ENCODE results near the gene PROZ. TPM values are rescaled to one million over a fixed set of nuclear protein-coding genes. Genes with fewer than 3 reads are reported as not detected.

The PROZ gene
- total RNA-seq, 5 donors from 2014 or later (not counting 1 experiment from before 2014, with no cell fraction given), result not detected

DNA sequence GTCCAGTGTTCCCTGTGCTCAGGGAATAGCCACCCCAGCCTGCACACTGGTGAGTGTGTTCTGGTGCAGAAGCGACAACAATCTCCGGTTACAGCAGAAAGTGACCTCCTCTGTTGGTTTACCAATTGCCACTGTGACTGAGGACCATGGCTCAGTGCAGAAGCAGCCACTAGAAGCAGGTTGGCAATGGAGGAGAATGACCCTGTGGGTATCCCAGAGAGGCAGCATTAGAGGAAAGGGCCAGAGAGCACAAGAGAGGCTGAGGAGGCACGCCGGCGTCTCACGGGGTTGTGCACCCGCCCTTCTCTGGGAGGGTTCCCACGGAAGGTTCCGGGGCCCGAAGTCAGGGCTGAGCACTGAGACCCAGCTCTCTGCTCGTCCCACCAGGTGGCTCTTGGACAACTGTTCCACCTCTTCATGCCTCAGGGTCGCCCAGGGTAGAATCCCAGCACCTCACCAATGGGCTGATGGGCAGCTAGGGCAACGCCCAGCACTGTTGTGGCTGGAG, 14.0 kb downstream of the PROZ start:
- POLR2A ChIA-PET, result no interaction called here
- Mint-ChIP-seq H3K4me1 (peaks cover 15 to 42% (median 24%) of the 10 kb centered on the region in 3 donors), H3K36me3 (peaks cover 37% of the 10 kb centered on the region), H3K27me3 (no peaks in the 10 kb centered on the region), H3K4me3 (no peak overlapping the region), H3K27ac (no peak overlapping the region), H3K9me3 (peaks cover under 1 to 6% (median 3%) of the 10 kb centered on the region in 3 donors)
- Histone ChIP-seq H3K4me1 (ENCODE audit: control insufficient read depth in 1 of 2, extremely low read depth in 1 of 2, insufficient read depth in 2 of 2, low read length in 2 of 2) (peaks cover 5 to 44% of the 10 kb centered on the region in 2 experiments), H3K27ac (ENCODE audit: low read length) (no peak overlapping the region), H3K27me3 (replicated peaks in 1 of 2; ENCODE audit: control insufficient read depth in 2 of 2, extremely low read depth in 1 of 2, insufficient read depth in 2 of 2, low read length in 1 of 2) (no peaks in the 10 kb centered on the region), H3K9me3 (no peaks in the 10 kb centered on the region), H3K36me3 (ENCODE audit: control insufficient read depth in 2 of 2, extremely low read depth in 1 of 2, insufficient read depth in 1 of 2, low read length in 1 of 2) (peaks cover 14 to 31% of the 10 kb centered on the region in 2 donors), H3K4me3 (ENCODE audit: control insufficient read depth in 1 of 2, extremely low read depth in 1 of 2, low read length in 1 of 2) (no peak overlapping the region)
- ATAC-seq (replicated peaks in 1 of 4), result no peak
- no peak for DNase-seq
- 96% methylated on average over 9 of the region's 13 CpGs for WGBS (ENCODE audit: insufficient coverage)
- CTCF ChIA-PET, result no interaction called here

GRCh38 chr13:113176280-113176679, 17.8 kb downstream of the PROZ start:
- Mint-ChIP-seq H3K4me1 (peaks cover 27 to 66% (median 38%) of the 10 kb centered on the region in 3 donors), H3K27ac (peak overlapping the region; percentile 98 to 99), H3K9me3 (no peaks in the 10 kb centered on the region), H3K27me3 (no peaks in the 10 kb centered on the region), H3K4me3 (peak overlapping the region; percentile 22 to 67 (median 48)), H3K36me3 (peaks cover 48% of the 10 kb centered on the region)
- Histone ChIP-seq H3K9me3 (no peaks in the 10 kb centered on the region), H3K36me3 (ENCODE audit: control insufficient read depth in 2 of 2, extremely low read depth in 1 of 2, insufficient read depth in 1 of 2, low read length in 1 of 2) (peaks cover 30 to 62% of the 10 kb centered on the region in 2 donors), H3K27me3 (replicated peaks in 1 of 2; ENCODE audit: control insufficient read depth in 2 of 2, extremely low read depth in 1 of 2, insufficient read depth in 2 of 2, low read length in 1 of 2) (no peaks in the 10 kb centered on the region), H3K4me3 (ENCODE audit: control insufficient read depth in 1 of 2, extremely low read depth in 1 of 2, low read length in 1 of 2) (no peak overlapping the region), H3K27ac (ENCODE audit: low read length) (peak overlapping the region; percentile 92), H3K4me1 (ENCODE audit: control insufficient read depth in 1 of 2, extremely low read depth in 1 of 2, insufficient read depth in 2 of 2, low read length in 2 of 2) (peaks cover 7 to 53% of the 10 kb centered on the region in 2 experiments)
- peak in 32 of 35 experiments; percentile 28 to 89 (median 63) for DNase-seq
- 36% methylated on average over 3 of the region's 5 CpGs for WGBS (ENCODE audit: insufficient coverage)
- POLR2A ChIA-PET, result no interaction called here
- CTCF ChIA-PET, result no interaction called here
- ATAC-seq (replicated peaks in 1 of 4), result peak; percentile 54 to 96 (median 80)

DNA sequence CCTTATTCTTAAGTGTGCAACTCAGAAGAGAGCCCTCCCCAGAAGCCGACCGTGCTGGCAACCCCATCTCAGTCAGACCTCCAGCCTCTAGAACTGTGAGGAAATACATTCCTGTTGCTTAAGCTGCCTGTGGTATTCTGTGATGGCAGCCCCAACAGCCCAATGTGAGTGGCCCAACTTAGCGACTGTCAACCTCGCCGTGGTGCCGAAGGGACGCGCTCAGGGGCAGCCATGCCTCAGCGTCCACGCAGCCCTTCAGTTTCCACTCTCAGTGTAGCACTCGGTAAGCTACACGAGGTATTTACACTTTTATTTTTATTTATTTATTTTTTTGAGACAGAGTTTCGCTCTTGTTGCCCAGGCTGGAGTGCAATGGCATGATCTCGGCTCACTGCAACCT, 18.4 kb downstream of the PROZ start:
- ChIA-PET POLR2A (no interaction called here), CTCF (no interaction called here)
- 100% methylated on average over 4 of the region's 14 CpGs for WGBS (ENCODE audit: insufficient coverage)
- no peak for ATAC-seq (replicated peaks in 1 of 4)
- Histone ChIP-seq H3K9me3 (no peaks in the 10 kb centered on the region), H3K27ac (ENCODE audit: low read length) (peak overlapping the region; percentile 92), H3K4me1 (ENCODE audit: control insufficient read depth in 1 of 2, extremely low read depth in 1 of 2, insufficient read depth in 2 of 2, low read length in 2 of 2) (peaks cover 7 to 50% of the 10 kb centered on the region in 2 experiments), H3K27me3 (replicated peaks in 1 of 2; ENCODE audit: control insufficient read depth in 2 of 2, extremely low read depth in 1 of 2, insufficient read depth in 2 of 2, low read length in 1 of 2) (no peaks in the 10 kb centered on the region), H3K4me3 (ENCODE audit: control insufficient read depth in 1 of 2, extremely low read depth in 1 of 2, low read length in 1 of 2) (no peak overlapping the region), H3K36me3 (ENCODE audit: control insufficient read depth in 2 of 2, extremely low read depth in 1 of 2, insufficient read depth in 1 of 2, low read length in 1 of 2) (peaks cover 27 to 59% of the 10 kb centered on the region in 2 donors)
- no peaks in the 10 kb centered on the region for H3K9me3 Mint-ChIP-seq
- H3K27me3 Mint-ChIP-seq, result no peaks in the 10 kb centered on the region
- peaks cover 30 to 65% (median 40%) of the 10 kb centered on the region in 3 donors for H3K4me1 Mint-ChIP-seq
- H3K4me3 Mint-ChIP-seq, result no peak overlapping the region
- no peak for DNase-seq
- H3K36me3 Mint-ChIP-seq, result peaks cover 47% of the 10 kb centered on the region
- peak overlapping the region; percentile 23 to 98 for H3K27ac Mint-ChIP-seq

GRCh38 chr13:113178070-113178895, 19.8 kb downstream of the PROZ start:
- H3K27ac Mint-ChIP-seq, result peak overlapping the region; percentile 23 to 40
- no peak overlapping the region for H3K4me3 Mint-ChIP-seq
- POLR2A ChIA-PET, result no interaction called here
- H3K4me1 Mint-ChIP-seq, result peaks cover 32 to 69% (median 49%) of the 10 kb centered on the region in 3 donors
- H3K36me3 ChIP-seq (ENCODE audit: control insufficient read depth in 2 of 2, extremely low read depth in 1 of 2, insufficient read depth in 1 of 2, low read length in 1 of 2), result peaks cover 26 to 60% of the 10 kb centered on the region in 2 donors
- DNase-seq (no peak), ATAC-seq (replicated peaks in 1 of 4) (no peak)
- no peaks in the 10 kb centered on the region for H3K27me3 ChIP-seq (replicated peaks in 1 of 2; ENCODE audit: control insufficient read depth in 2 of 2, extremely low read depth in 1 of 2, insufficient read depth in 2 of 2, low read length in 1 of 2)
- no peaks in the 10 kb centered on the region for H3K27me3 Mint-ChIP-seq
- H3K9me3 Mint-ChIP-seq, result no peaks in the 10 kb centered on the region
- no peaks in the 10 kb centered on the region for H3K9me3 ChIP-seq
- peaks cover 7 to 55% of the 10 kb centered on the region in 2 experiments for H3K4me1 ChIP-seq (ENCODE audit: control insufficient read depth in 1 of 2, extremely low read depth in 1 of 2, insufficient read depth in 2 of 2, low read length in 2 of 2)
- CTCF ChIA-PET, result no interaction called here
- 94% methylated on average over 6 of the region's 25 CpGs for WGBS (ENCODE audit: insufficient coverage)
- no peak overlapping the region for H3K4me3 ChIP-seq (ENCODE audit: control insufficient read depth in 1 of 2, extremely low read depth in 1 of 2, low read length in 1 of 2)
- H3K27ac ChIP-seq (ENCODE audit: low read length), result peak overlapping the region; percentile 92
- peaks cover 51% of the 10 kb centered on the region for H3K36me3 Mint-ChIP-seq

DNA sequence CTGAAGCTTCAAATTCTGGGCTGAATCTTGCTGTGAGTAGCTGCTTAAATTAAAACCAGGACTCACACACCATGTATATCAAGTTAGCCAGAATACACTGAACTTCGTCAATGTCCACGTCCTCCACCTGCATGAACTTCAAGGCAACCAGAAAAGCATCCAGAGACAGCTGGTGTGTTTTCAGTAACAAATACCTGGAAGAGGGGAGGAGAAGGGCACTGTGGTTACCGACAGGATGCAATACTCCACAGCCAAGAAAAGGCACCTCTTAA, 20.4 kb downstream of the PROZ start:
- no peak overlapping the region for H3K27ac Mint-ChIP-seq
- CTCF ChIA-PET, result no interaction called here
- DNase-seq, result no peak
- H3K9me3 Mint-ChIP-seq, result no peaks in the 10 kb centered on the region
- peaks cover 35 to 74% (median 55%) of the 10 kb centered on the region in 3 donors for H3K4me1 Mint-ChIP-seq
- Histone ChIP-seq H3K27ac (ENCODE audit: low read length) (peak overlapping the region; percentile 63), H3K4me1 (ENCODE audit: control insufficient read depth in 1 of 2, extremely low read depth in 1 of 2, insufficient read depth in 2 of 2, low read length in 2 of 2) (peaks cover 12 to 60% of the 10 kb centered on the region in 2 experiments), H3K9me3 (no peaks in the 10 kb centered on the region), H3K4me3 (ENCODE audit: control insufficient read depth in 1 of 2, extremely low read depth in 1 of 2, low read length in 1 of 2) (no peak overlapping the region), H3K36me3 (ENCODE audit: control insufficient read depth in 2 of 2, extremely low read depth in 1 of 2, insufficient read depth in 1 of 2, low read length in 1 of 2) (peaks cover 26 to 65% of the 10 kb centered on the region in 2 donors), H3K27me3 (replicated peaks in 1 of 2; ENCODE audit: control insufficient read depth in 2 of 2, extremely low read depth in 1 of 2, insufficient read depth in 2 of 2, low read length in 1 of 2) (no peaks in the 10 kb centered on the region)
- H3K4me3 Mint-ChIP-seq, result no peak overlapping the region
- H3K27me3 Mint-ChIP-seq, result no peaks in the 10 kb centered on the region
- ATAC-seq (replicated peaks in 1 of 4), result no peak
- no CpG with 5 or more reads among the region's 3 CpGs for WGBS (ENCODE audit: insufficient coverage)
- H3K36me3 Mint-ChIP-seq, result peaks cover 56% of the 10 kb centered on the region
- POLR2A ChIA-PET, result no interaction called here

- H3K9me3 Mint-ChIP-seq, result no peaks in the 10 kb centered on the region
- peak overlapping the region in 1 of 3 donors; percentile 29 for H3K4me3 Mint-ChIP-seq
- H3K4me1 Mint-ChIP-seq, result peaks cover 35 to 75% (median 60%) of the 10 kb centered on the region in 3 donors
- ATAC-seq (replicated peaks in 1 of 4) (peak; percentile 41 to 61 (median 56)), DNase-seq (peak in 26 of 35 experiments; percentile 16 to 61 (median 40))
- no peaks in the 10 kb centered on the region for H3K9me3 ChIP-seq
- no peaks in the 10 kb centered on the region for H3K27me3 Mint-ChIP-seq
- peak overlapping the region; percentile 63 for H3K27ac ChIP-seq (ENCODE audit: low read length)
- H3K27ac Mint-ChIP-seq, result peak overlapping the region; percentile 89 to 94
- CTCF ChIA-PET, result no interaction called here
- H3K36me3 ChIP-seq (ENCODE audit: control insufficient read depth in 2 of 2, extremely low read depth in 1 of 2, insufficient read depth in 1 of 2, low read length in 1 of 2), result peaks cover 26 to 67% of the 10 kb centered on the region in 2 donors
- no peak overlapping the region for H3K4me3 ChIP-seq (ENCODE audit: control insufficient read depth in 1 of 2, extremely low read depth in 1 of 2, low read length in 1 of 2)
- H3K27me3 ChIP-seq (replicated peaks in 1 of 2; ENCODE audit: control insufficient read depth in 2 of 2, extremely low read depth in 1 of 2, insufficient read depth in 2 of 2, low read length in 1 of 2), result no peaks in the 10 kb centered on the region
- peaks cover 56% of the 10 kb centered on the region for H3K36me3 Mint-ChIP-seq
- peaks cover 16 to 64% of the 10 kb centered on the region in 2 experiments for H3K4me1 ChIP-seq (ENCODE audit: control insufficient read depth in 1 of 2, extremely low read depth in 1 of 2, insufficient read depth in 2 of 2, low read length in 2 of 2)
- WGBS (ENCODE audit: insufficient coverage), result 84% methylated on average over 8 of the region's 28 CpGs
- POLR2A ChIA-PET, result no interaction called here
Measured at GRCh38 chr13:113179374-113180230, 21.2 kb downstream of the PROZ start.
